Kidney (tissue), 14 donors: ENCODE data around the gene ADD2. TPM values are rescaled to one million over a fixed set of nuclear protein-coding genes. Genes with fewer than 3 reads are reported as not detected.

Experiments used
- DNase-seq, 5 donors: peaks; one replicate each; pipeline ENCODE4 v3.0.0-alpha.2; 2013 to 2020
- FAIRE-seq: peaks from 2 replicates; lab custom pipeline; 2012; peaks lifted over from hg19 to GRCh38; lab: Jason Lieb, UNC
- H3K27ac ChIP-seq, 2 donors: one replicate each; pipeline ENCODE4 v1.7.0; 2013; ENCODE audit warnings: low read depth in 2 of 2, low read length in 2 of 2, inconsistent platforms in 1 of 2
- H3K27me3 ChIP-seq: one replicate; pipeline ENCODE4 v1.7.1; 2013; ENCODE audit warnings: low read length, inconsistent platforms; ENCODE audit not compliant: control insufficient read depth, insufficient read depth
- H3K36me3 ChIP-seq, 3 donors: one replicate each; pipeline versions ENCODE4 v1.7.0 to v1.7.1; 2013; ENCODE audit warnings: low read length in 3 of 3, control low read depth in 1 of 3, inconsistent platforms in 1 of 3; ENCODE audit not compliant: insufficient read depth in 3 of 3, control insufficient read depth in 2 of 3
- H3K4me1 ChIP-seq, 3 donors: one replicate each; pipeline versions ENCODE4 v1.7.0 to v1.7.1; 2013; ENCODE audit warnings: low read length in 3 of 3, inconsistent platforms in 1 of 3, low read depth in 1 of 3; ENCODE audit not compliant: control insufficient read depth in 2 of 3, insufficient read depth in 2 of 3
- H3K4me3 ChIP-seq, 3 donors: one replicate each; pipeline versions ENCODE4 v1.7.0 to v1.8.1; 2013; ENCODE audit warnings: low read length in 3 of 3, control low read depth in 1 of 3, inconsistent platforms in 1 of 3
- H3K9ac ChIP-seq, 3 donors: one replicate each; pipeline versions ENCODE4 v1.7.0 to v1.7.1; 2013; ENCODE audit warnings: low read length in 3 of 3, control low read depth in 1 of 3, inconsistent platforms in 1 of 3
- H3K9me3 ChIP-seq, 3 donors: one replicate each; pipeline versions ENCODE4 v1.7.0 to v1.7.1; 2013; ENCODE audit warnings: low read length in 3 of 3, control low read depth in 1 of 3, inconsistent platforms in 1 of 3; ENCODE audit not compliant: control insufficient read depth in 2 of 3, insufficient read depth in 1 of 3
- CTCF ChIP-seq: IDR thresholded peaks from 3 replicates; pipeline ENCODE4 v1.5.1; 2012; ENCODE audit warnings: mild to moderate bottlenecking, moderate library complexity, borderline replicate concordance; ENCODE audit not compliant: insufficient read depth; ENCODE audit errors: extremely low read depth
- intact Hi-C: fragments of 100-400 bp; cut with DNase I; formaldehyde crosslinking; loops from one replicate; pipeline ENCODE4 v1.11.1; 2022
- polyA plus RNA-seq: library from polyadenylated mRNA; stranded (reverse); fragments of 350-450 nt; fragmentation: Illumina TruSeq; extraction: RNeasy Lipid Tissue Mini Kit (QIAGEN cat#74804); gene quantifications from one replicate; pipeline ENCODE4 v1.2.3, GENCODE V29; 2014; ENCODE audit warnings: low read depth, low replicate concordance; ENCODE audit not compliant: insufficient read depth
- total RNA-seq: library from RNA; stranded (reverse); fragmentation: NEBNext Ultra II Directional; extraction: Animal tissue kit (Norgen Biotek cat#: 25700); gene quantifications from one replicate; pipeline ENCODE4 v1.2.1, GENCODE V29; 2021
- donor health status: control.
- donor health status: control.
- donor health status: control.
- donor health status: control.
- donor health status: control.
- donor health status: DM: yes; HTN: yes; CAD: no.
- donor health status: Normal renal cell carcinoma (clear cell type).

The ADD2 gene
- total and polyA plus RNA-seq, 2 donors from 2014 or later, result 2.9 TPM; not detected in 1

GRCh38 chr2:70751881-70752280 lies 16.1 kb downstream of the ADD2 start:
- Histone ChIP-seq H3K9ac (no peak overlapping the region), H3K9me3 (no peaks in the 10 kb centered on the region), H3K4me3 (no peak overlapping the region), H3K27ac (no peak overlapping the region), H3K27me3 (no peaks in the 10 kb centered on the region), H3K36me3 (no peaks in the 10 kb centered on the region), H3K4me1 (no peaks in the 10 kb centered on the region)
- FAIRE-seq (no peak), DNase-seq (no peak)
- intact Hi-C loops, result no loop called here
- no peak for TF ChIP-seq CTCF

DNA sequence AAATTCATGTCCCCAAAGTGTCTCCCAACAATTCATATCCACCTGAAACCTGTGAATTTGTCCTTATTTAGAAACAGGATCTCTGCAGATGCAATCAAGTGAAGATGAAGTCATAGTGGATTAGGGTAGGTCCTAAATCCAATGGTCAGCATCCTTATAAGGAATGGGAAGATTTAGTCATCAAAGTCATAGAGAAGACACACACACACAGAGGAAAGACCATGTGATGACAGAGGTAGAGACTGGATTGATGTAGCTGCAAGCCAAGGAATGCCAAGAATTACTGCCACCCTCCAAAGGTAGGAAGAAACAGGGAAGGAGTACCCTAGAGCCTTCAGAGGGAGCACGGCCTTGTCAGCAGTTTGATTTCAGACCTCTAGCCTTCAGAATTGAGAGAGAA lies 17.7 kb downstream of the ADD2 start:
- FAIRE-seq (no peak), DNase-seq (no peak)
- Histone ChIP-seq H3K4me1 (no peaks in the 10 kb centered on the region), H3K27me3 (no peaks in the 10 kb centered on the region), H3K4me3 (no peak overlapping the region), H3K36me3 (no peaks in the 10 kb centered on the region), H3K27ac (no peak overlapping the region), H3K9ac (no peak overlapping the region), H3K9me3 (no peaks in the 10 kb centered on the region)
- intact Hi-C loops, result no loop called here
- TF ChIP-seq CTCF, result no peak

GRCh38 chr2:70748002-70748784 lies 19.8 kb downstream of the ADD2 start:
- Histone ChIP-seq H3K4me3 (no peak overlapping the region), H3K9ac (no peak overlapping the region), H3K36me3 (no peaks in the 10 kb centered on the region), H3K27ac (no peak overlapping the region), H3K27me3 (no peaks in the 10 kb centered on the region), H3K4me1 (no peaks in the 10 kb centered on the region), H3K9me3 (no peaks in the 10 kb centered on the region)
- no peak for DNase-seq
- TF ChIP-seq CTCF, result no peak
- no peak for FAIRE-seq
- intact Hi-C loops, result no loop called here
